ENCODE measurements around the gene TSEN2. TPM values are rescaled to one million over a fixed set of nuclear protein-coding genes. Genes with fewer than 3 reads are reported as not detected.
A peak's percentile ranks its signal among the peaks of the same experiment; 100 is the strongest.

TSEN2 gene
- total and polyA plus RNA-seq, 9 of the 15 experiments (the other 6 are each of a cell fraction or from before 2014, with no cell fraction given) = 38.5 to 76.3 (median 46.6) TPM

DNA sequence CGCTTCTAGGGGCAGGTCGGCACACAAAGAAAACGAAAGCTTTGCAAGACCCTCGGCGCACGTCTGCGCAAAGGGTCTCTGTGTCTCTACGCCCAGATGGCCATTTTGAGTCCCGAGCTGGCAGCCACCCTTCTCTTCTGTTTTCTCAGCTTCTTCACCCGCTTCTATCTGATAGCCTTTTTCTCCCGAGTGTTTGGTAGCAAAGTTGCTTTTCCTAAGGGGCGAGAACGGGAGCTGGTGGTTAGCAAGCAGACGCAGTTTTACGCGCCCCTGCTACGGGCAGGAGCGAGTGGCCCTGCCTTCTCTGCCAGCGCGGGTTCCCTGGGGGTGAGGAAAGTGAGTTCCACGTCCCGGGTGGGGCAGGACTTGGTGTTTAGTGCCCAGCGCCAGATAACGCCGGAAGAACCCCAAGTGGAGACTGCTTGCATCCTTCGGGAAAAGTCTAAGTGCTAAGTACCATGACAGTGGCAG lies 69.7 kb downstream of the TSEN2 start (continued):
- TF ChIP-seq LEF1 (IDR thresholded peaks at IDR 0.05) = no peak
- TF ChIP-seq, protein P1, sequence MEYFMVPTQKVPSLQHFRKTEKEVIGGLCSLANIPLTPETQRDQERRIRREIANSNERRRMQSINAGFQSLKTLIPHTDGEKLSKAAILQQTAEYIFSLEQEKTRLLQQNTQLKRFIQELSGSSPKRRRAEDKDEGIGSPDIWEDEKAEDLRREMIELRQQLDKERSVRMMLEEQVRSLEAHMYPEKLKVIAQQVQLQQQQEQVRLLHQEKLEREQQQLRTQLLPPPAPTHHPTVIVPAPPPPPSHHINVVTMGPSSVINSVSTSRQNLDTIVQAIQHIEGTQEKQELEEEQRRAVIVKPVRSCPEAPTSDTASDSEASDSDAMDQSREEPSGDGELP (CRISPR knock-in tag; IDR thresholded peaks at IDR 0.05; ENCODE audit: borderline replicate concordance) = 0 out of 2 replicates have a peak, but pooled peaks have one; percentile 46
- no peak for TF ChIP-seq ZKSCAN8 (CRISPR knock-in tag; IDR thresholded peaks at IDR 0.05)
- no peak for TF ChIP-seq NR1H2 (CRISPR knock-in tag; IDR thresholded peaks at IDR 0.05)
- no peak for TF ChIP-seq UBTF (IDR thresholded peaks at IDR 0.05; ENCODE audit: borderline replicate concordance in 1 of 2, low read depth in 2 of 2, low read length in 2 of 2)
- no peak for TF ChIP-seq SLC30A9 (CRISPR knock-in tag; IDR thresholded peaks at IDR 0.05)
- no peak for TF ChIP-seq CBFB (CRISPR knock-in tag; IDR thresholded peaks at IDR 0.05)
- TF ChIP-seq, protein P2, sequence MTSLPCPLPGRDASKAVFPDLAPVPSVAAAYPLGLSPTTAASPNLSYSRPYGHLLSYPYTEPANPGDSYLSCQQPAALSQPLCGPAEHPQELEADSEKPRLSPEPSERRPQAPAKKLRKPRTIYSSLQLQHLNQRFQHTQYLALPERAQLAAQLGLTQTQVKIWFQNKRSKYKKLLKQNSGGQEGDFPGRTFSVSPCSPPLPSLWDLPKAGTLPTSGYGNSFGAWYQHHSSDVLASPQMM (CRISPR knock-in tag; IDR thresholded peaks at IDR 0.05) = no peak
- TF ChIP-seq JUNB (CRISPR knock-in tag; conservative IDR thresholded peaks at IDR 0.05) = no peak
- TF ChIP-seq, protein P3, sequence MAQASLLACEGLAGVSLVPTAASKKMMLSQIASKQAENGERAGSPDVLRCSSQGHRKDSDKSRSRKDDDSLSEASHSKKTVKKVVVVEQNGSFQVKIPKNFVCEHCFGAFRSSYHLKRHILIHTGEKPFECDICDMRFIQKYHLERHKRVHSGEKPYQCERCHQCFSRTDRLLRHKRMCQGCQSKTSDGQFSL (CRISPR knock-in tag; IDR thresholded peaks at IDR 0.05) = no peak
- TF ChIP-seq, protein P3 (tag; IDR thresholded peaks at IDR 0.05) = no peak
- no peak for TF ChIP-seq BMI1 (IDR thresholded peaks at IDR 0.05; ENCODE audit: low read length)
- TF ChIP-seq E2F6 (IDR thresholded peaks at IDR 0.05; ENCODE audit: borderline replicate concordance in 1 of 2, extremely low read depth in 1 of 2, insufficient read depth in 1 of 2, insufficient read length in 1 of 2, low read depth in 1 of 2, low read length in 1 of 2, poor library complexity in 1 of 2, severe bottlenecking in 1 of 2) = no peak
- TF ChIP-seq HIVEP1 (CRISPR knock-in tag; IDR thresholded peaks at IDR 0.05) = no peak
- no peak for TF ChIP-seq ZNF408 (CRISPR knock-in tag; IDR thresholded peaks at IDR 0.05; ENCODE audit: low read depth)
- TF ChIP-seq ZFPM2 (CRISPR knock-in tag; IDR thresholded peaks at IDR 0.05) = no peak
- no peak for TF ChIP-seq MEF2D (tag; conservative IDR thresholded peaks at IDR 0.05; ENCODE audit: low read depth)
- no peak for TF ChIP-seq KLF10 (CRISPR knock-in tag; IDR thresholded peaks at IDR 0.05)
- TF ChIP-seq, protein P4, sequence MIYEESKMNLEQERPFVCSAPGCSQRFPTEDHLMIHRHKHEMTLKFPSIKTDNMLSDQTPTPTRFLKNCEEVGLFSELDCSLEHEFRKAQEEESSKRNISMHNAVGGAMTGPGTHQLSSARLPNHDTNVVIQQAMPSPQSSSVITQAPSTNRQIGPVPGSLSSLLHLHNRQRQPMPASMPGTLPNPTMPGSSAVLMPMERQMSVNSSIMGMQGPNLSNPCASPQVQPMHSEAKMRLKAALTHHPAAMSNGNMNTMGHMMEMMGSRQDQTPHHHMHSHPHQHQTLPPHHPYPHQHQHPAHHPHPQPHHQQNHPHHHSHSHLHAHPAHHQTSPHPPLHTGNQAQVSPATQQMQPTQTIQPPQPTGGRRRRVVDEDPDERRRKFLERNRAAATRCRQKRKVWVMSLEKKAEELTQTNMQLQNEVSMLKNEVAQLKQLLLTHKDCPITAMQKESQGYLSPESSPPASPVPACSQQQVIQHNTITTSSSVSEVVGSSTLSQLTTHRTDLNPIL (CRISPR knock-in tag; IDR thresholded peaks at IDR 0.05) = no peak
- TF ChIP-seq GABPB1 (CRISPR knock-in tag; IDR thresholded peaks at IDR 0.05) = no peak
- TF ChIP-seq NR2C1 (IDR thresholded peaks at IDR 0.05) = no peak
- no peak for TF ChIP-seq NR2C1 (tag; IDR thresholded peaks at IDR 0.05)
- no peak for TF ChIP-seq PRPF4 (IDR thresholded peaks at IDR 0.05; ENCODE audit: insufficient read depth, low read depth, low read length, poor library complexity, severe bottlenecking)

Data from K562 (cell line).